Measurements from ENCODE around the gene SPTBN2. TPM values are rescaled to one million over a fixed set of nuclear protein-coding genes. Genes with fewer than 3 reads are reported as not detected.
"Not testable (repeated sequence)": the region's sequence is repeated elsewhere in the genome, so short reads cannot be mapped to it uniquely, and the experiment has no call there.

Gene SPTBN2
- total and polyA plus RNA-seq, 8 donors, result 7.5 to 26.4 (median 9.0) TPM

DNA sequence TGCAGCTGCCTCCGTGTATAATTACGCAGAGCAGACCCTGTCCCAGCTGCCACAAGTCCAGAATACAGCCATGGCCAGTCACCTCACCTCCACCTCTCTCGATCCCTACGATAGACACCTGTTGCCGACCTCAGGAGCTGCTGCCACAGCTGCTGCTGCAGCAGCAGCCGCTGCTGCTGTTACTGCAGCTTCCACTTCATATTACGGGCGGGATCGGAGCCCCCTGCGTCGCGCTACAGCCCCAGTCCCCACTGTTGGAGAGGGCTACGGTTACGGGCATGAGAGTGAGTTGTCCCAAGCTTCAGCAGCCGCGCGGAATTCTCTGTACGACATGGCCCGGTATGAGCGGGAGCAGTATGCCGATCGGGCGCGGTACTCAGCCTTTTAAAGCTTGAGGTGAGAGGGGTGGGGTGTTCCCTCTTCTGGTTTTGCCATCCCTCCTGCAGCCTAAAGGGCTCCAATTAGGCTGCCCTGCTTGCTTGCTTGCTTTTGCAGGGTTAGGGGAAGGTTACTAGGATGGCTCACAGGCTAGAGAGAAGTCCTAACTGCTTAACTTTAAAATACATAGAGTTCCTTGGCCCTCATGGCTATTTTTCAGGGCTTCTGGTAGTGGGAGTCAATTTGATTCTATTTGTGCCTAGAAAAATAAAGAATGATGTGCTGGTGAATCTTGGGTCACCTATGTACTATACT lies 85.1 kb downstream of the SPTBN2 start:
- TF ChIP-seq, protein P1, sequence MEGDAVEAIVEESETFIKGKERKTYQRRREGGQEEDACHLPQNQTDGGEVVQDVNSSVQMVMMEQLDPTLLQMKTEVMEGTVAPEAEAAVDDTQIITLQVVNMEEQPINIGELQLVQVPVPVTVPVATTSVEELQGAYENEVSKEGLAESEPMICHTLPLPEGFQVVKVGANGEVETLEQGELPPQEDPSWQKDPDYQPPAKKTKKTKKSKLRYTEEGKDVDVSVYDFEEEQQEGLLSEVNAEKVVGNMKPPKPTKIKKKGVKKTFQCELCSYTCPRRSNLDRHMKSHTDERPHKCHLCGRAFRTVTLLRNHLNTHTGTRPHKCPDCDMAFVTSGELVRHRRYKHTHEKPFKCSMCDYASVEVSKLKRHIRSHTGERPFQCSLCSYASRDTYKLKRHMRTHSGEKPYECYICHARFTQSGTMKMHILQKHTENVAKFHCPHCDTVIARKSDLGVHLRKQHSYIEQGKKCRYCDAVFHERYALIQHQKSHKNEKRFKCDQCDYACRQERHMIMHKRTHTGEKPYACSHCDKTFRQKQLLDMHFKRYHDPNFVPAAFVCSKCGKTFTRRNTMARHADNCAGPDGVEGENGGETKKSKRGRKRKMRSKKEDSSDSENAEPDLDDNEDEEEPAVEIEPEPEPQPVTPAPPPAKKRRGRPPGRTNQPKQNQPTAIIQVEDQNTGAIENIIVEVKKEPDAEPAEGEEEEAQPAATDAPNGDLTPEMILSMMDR (IDR thresholded peaks at IDR 0.05), result no peak
- Histone ChIP-seq H3K4me1 (peaks cover 37 to 80% of the 10 kb centered on the region in 2 donors), H3K9me3 (no peaks in the 10 kb centered on the region), H3K36me3 (peaks cover 9 to 93% of the 10 kb centered on the region in 2 donors), H3K27ac (no peak overlapping the region), H3K4me3 (peak overlapping the region in 1 of 2 donors; percentile 83), H3K27me3 (no peaks in the 10 kb centered on the region)
- intact Hi-C loops (cut with DNase I), result no loop called here
- DNase-seq (no peak), ATAC-seq (no peak)

DNA sequence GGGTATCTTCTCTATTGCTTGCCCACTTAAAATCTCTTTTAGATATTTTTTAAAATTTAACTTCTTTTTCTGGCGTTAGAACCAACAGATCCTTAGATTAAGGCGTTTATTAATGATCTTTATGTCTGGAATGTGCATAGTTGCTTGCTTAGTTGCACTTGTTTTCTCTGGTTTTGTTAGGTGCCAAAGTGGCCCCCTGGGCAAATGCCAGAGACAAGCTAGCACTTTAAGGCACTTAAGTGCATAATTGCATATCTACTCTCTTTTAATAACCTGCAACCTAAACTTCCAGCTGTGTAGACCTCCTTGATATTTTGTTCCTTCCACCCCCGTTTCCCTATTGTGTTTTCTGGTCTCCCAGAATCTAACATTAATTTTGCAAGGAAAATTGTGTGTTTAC lies 87.2 kb downstream of the SPTBN2 start:
- intact Hi-C loops (cut with DNase I), result no loop called here
- H3K27ac ChIP-seq, result no peak overlapping the region
- ATAC-seq (no peak), DNase-seq (no peak)
- H3K36me3 ChIP-seq, result peaks cover 9 to 73% of the 10 kb centered on the region in 2 donors
- H3K27me3 ChIP-seq, result no peaks in the 10 kb centered on the region
- no peaks in the 10 kb centered on the region for H3K9me3 ChIP-seq
- TF ChIP-seq, protein P1 (IDR thresholded peaks at IDR 0.05), result no peak
- peaks cover 37 to 90% of the 10 kb centered on the region in 2 donors for H3K4me1 ChIP-seq
- H3K4me3 ChIP-seq, result peak overlapping the region; percentile 17 to 83

DNA sequence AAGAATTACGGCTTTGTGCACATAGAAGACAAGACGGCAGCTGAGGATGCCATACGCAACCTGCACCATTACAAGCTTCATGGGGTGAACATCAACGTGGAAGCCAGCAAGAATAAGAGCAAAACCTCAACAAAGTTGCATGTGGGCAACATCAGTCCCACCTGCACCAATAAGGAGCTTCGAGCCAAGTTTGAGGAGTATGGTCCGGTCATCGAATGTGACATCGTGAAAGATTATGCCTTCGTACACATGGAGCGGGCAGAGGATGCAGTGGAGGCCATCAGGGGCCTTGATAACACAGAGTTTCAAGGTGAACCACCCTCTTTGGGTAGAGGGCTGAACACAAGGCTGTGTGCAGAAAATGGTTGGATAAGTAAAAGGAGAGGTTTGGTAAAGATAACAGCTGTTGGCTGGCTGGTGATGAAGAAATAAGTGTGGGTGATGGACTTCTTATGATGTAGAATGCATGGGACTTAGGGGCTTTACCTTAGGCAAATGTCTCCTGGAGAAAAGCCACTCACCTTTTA lies 89.1 kb downstream of the SPTBN2 start:
- DNase-seq; H3K27ac ChIP-seq; H3K9me3 ChIP-seq; H3K27me3 ChIP-seq; ATAC-seq; intact Hi-C loops (cut with DNase I): not testable (repeated sequence)
- peaks cover 9 to 56% of the 10 kb centered on the region in 2 donors for H3K36me3 ChIP-seq
- peaks cover 37 to 73% of the 10 kb centered on the region in 2 donors for H3K4me1 ChIP-seq
- H3K4me3 ChIP-seq, result peak overlapping the region in 1 of 2 donors; percentile 83

DNA sequence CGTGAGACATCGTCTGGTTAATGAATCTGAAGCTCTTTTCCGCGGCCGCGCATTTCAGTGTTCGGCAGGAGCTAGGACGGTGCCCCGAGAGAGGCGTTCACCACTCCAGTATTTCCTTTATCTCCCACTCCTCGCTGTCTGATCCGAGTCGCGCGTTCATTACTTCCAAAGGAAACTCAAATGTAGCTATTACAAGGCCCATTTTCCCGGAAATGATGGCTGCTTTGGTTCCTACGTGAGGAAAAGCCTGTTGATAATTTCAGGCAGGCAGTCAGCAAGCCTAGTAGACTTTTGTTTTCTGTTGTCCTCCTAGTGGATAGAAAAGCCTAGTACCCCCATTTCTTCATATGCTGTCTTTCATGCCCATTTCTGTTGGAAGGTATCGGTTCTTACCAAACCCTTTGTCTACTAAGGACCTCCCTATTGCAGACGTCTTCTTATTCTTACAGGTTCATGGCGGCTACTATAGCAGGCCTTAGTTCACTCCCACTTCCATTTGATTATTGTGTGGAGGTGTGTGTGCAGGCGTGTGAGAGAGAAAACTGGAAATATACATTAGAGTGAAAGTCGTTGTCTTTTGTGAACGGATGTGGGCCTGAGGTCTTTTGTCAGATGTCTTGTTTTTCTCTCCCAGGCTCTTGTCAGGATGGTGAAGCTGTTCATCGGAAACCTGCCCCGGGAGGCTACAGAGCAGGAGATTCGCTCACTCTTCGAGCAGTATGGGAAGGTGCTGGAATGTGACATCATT lies 89.8 kb downstream of the SPTBN2 start:
- peak; percentile 4 for ATAC-seq
- Histone ChIP-seq H3K9me3 (no peaks in the 10 kb centered on the region), H3K27me3 (no peaks in the 10 kb centered on the region), H3K27ac (peak overlapping the region; percentile 88 to 92), H3K4me1 (peaks cover 37 to 66% of the 10 kb centered on the region in 2 donors), H3K36me3 (peaks cover 9 to 56% of the 10 kb centered on the region in 2 donors), H3K4me3 (peak overlapping the region; percentile 65 to 83)
- TF ChIP-seq, protein P1 (IDR thresholded peaks at IDR 0.05), result no peak
- intact Hi-C loops (cut with DNase I), result no loop called here
- peak in 2 of 4 donors; percentile 42 to 52 for DNase-seq

DNA sequence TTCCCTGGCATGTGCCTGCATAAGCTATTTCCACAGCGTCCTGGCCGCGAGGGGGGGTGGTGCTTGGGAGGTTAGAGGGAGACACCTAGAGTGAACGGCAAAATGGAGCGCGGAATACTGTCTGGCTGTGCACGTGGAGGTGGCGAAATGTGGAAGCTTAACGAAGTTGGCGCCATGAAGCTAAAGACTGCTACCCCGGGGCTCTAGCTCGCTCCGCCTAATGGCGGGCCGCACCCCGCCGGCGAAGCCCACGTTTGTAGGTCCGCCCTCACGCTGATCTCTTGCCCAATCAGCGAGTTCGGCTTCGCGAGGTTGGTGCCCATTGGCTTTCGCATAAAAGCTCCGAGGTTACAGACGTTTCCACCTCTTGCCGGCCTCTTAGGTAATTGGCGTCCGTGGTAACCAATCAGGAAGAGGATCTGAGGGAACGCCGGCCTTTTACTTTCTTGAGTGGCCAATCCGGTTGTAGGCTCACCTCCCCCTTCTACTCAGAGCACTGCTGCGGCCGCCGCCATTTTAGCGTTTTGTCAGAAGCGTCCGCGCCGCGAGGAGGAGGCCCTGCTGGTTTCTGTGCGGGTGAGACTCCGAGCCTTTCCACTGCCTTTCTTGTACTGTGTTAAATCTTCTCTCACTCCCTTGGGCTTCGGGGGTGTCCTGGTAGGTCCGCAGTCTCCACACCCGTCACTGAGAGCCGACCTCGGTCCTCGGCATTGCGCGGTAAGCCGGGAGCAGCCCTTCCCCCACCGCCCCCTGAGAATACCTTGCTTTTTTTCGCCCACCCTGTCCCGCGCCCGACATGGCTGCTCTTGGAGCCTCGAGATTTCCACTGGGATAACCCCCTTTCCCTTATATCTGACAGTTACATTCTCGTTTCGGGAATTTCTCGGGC lies 90.6 kb downstream of the SPTBN2 start, which contains the start of gene RBM4:
RBM4 (plus strand) TSS at position 527 of the 889 bp plus-strand sequence. CDS start 1,009 bp downstream, outside the sequence.
- Histone ChIP-seq H3K27ac (peak within 1 kb of the TSS; percentile 88 to 92), H3K4me3 (peak within 1 kb of the TSS; percentile 65 to 83), H3K4me1 (peaks cover 32 to 58% of the 10 kb centered on the region in 2 donors), H3K9me3 (no peaks in the 10 kb centered on the region), H3K27me3 (no peaks in the 10 kb centered on the region), H3K36me3 (peaks cover 1 to 56% of the 10 kb centered on the region in 2 donors)
- ATAC-seq, result peak; percentile 96
- intact Hi-C loops (cut with DNase I), result no loop called here
- TF ChIP-seq, protein P1 (IDR thresholded peaks at IDR 0.05), result peak in 1 of 2 donors; percentile 13
- peak; percentile 94 to 100 (median 98) for DNase-seq
